ENCODE data around the gene PRAC1. TPM values are rescaled to one million over a fixed set of nuclear protein-coding genes. Genes with fewer than 3 reads are reported as not detected.
A peak's percentile ranks its signal among the peaks of the same experiment; 100 is the strongest.

Gene PRAC1
- total RNA-seq, 8 experiments from 2014 or later, result not detected

- Histone ChIP-seq H3K4me1 (replicated peaks in 1 of 2) (no peaks in the 10 kb centered on the region), H3K4me3 (no peak overlapping the region), H3K27ac (no peak overlapping the region)
- no peak for ATAC-seq (replicated peaks in 6 of 8)
- 0 to 85% (median 50%) methylated on average over 1 to 7 of the region's 10 CpGs; no CpG with 5 or more reads in 3 of the 10 experiments for WGBS, 10 experiments
- in situ Hi-C loops (cut with MboI; ENCODE audit: low pct_unique_long_range_greater_than_20kb in 2 of 9, low sequenced_read_pairs in 9 of 9, unreplicated experiment in 9 of 9), result loop anchor here in 2 of 9 experiments (25.0 kb wide), 1 partner anchor 185 kb away; the partner anchor contains the start of gene ATP5MC1 (in 2 of the 2)
Measured at GRCh38 chr17:48701864-48702532, 20.3 kb downstream of the PRAC1 start.

GRCh38 chr17:48693178-48693577, 29.1 kb downstream of the PRAC1 start:
- H3K4me3 ChIP-seq, result no peak overlapping the region
- 0 to 80% (median 7%) methylated on average over 1 of the region's 1 CpG for WGBS, 10 experiments
- H3K27ac ChIP-seq, result no peak overlapping the region
- in situ Hi-C loops (cut with MboI; ENCODE audit: low pct_unique_long_range_greater_than_20kb in 2 of 9, low sequenced_read_pairs in 9 of 9, unreplicated experiment in 9 of 9), result loop anchor here in 2 of 9 experiments (25.0 kb wide), 1 partner anchor 194 kb away; the partner anchor contains the start of gene ATP5MC1 (in 2 of the 2)
- no peak for ATAC-seq (replicated peaks in 6 of 8)
- no peaks in the 10 kb centered on the region for H3K4me1 ChIP-seq (replicated peaks in 1 of 2)

- in situ Hi-C loops (cut with MboI; ENCODE audit: low pct_unique_long_range_greater_than_20kb in 2 of 9, low sequenced_read_pairs in 9 of 9, unreplicated experiment in 9 of 9), result loop anchor here in 2 of 9 experiments (25.0 kb wide), 1 partner anchor 195 kb away; the partner anchor contains the start of gene ATP5MC1 (in 2 of the 2)
- Histone ChIP-seq H3K4me1 (replicated peaks in 1 of 2) (no peaks in the 10 kb centered on the region), H3K27ac (no peak overlapping the region), H3K4me3 (no peak overlapping the region)
- 0 to 86% (median 54%) methylated on average over 1 of the region's 1 CpG; no CpG with 5 or more reads in 1 of the 10 experiments for WGBS, 10 experiments
- ATAC-seq (replicated peaks in 6 of 8), result no peak
Measured at GRCh38 chr17:48692049-48692448, 30.3 kb downstream of the PRAC1 start.

- Histone ChIP-seq H3K27ac (no peak overlapping the region), H3K4me3 (no peak overlapping the region), H3K4me1 (replicated peaks in 1 of 2) (no peaks in the 10 kb centered on the region)
- ATAC-seq (replicated peaks in 6 of 8), result no peak
- 71 to 96% (median 81%) methylated on average over 1 to 5 of the region's 5 CpGs; no CpG with 5 or more reads in 1 of the 10 experiments for WGBS, 10 experiments
- in situ Hi-C loops (cut with MboI; ENCODE audit: low pct_unique_long_range_greater_than_20kb in 2 of 9, low sequenced_read_pairs in 9 of 9, unreplicated experiment in 9 of 9), result loop anchor here in 2 of 9 experiments (25.0 kb wide), 1 partner anchor 197 kb away; the partner anchor contains the start of gene ATP5MC1 (in 2 of the 2)
Measured at GRCh38 chr17:48690655-48691054, 31.7 kb downstream of the PRAC1 start.

- in situ Hi-C loops (cut with MboI; ENCODE audit: low pct_unique_long_range_greater_than_20kb in 2 of 9, low sequenced_read_pairs in 9 of 9, unreplicated experiment in 9 of 9), result loop anchor here in 2 of 9 experiments (25.0 kb wide), 1 partner anchor 206 kb away; the partner anchor contains the start of gene ATP5MC1 (in 2 of the 2)
- Histone ChIP-seq H3K4me1 (replicated peaks in 1 of 2) (no peaks in the 10 kb centered on the region), H3K27ac (no peak overlapping the region), H3K4me3 (no peak overlapping the region)
- WGBS, 10 experiments, result 50 to 100% (median 81%) methylated on average over 1 of the region's 1 CpG
- no peak for ATAC-seq (replicated peaks in 6 of 8)
Measured at GRCh38 chr17:48681609-48682008, 40.7 kb downstream of the PRAC1 start.

- H3K4me3 ChIP-seq, result no peak overlapping the region
- ATAC-seq (replicated peaks in 6 of 8), result no peak
- in situ Hi-C loops (cut with MboI; ENCODE audit: low pct_unique_long_range_greater_than_20kb in 2 of 9, low sequenced_read_pairs in 9 of 9, unreplicated experiment in 9 of 9), result loop anchor here in 3 of 9 experiments (10.0 to 25.0 kb wide), 2 partner anchors 105 to 208 kb away; partner anchors contain the start of gene ATP5MC1 (in 2 of the 3)
- WGBS, 10 experiments, result 35 to 100% (median 63%) methylated on average over 1 to 5 of the region's 5 CpGs
- no peak overlapping the region for H3K27ac ChIP-seq
- H3K4me1 ChIP-seq (replicated peaks in 1 of 2), result no peaks in the 10 kb centered on the region
Measured at GRCh38 chr17:48679385-48680096, 42.8 kb downstream of the PRAC1 start.

- no peak overlapping the region for H3K4me3 ChIP-seq
- peak; percentile 58 to 99 (median 84) for ATAC-seq (replicated peaks in 6 of 8)
- no peak overlapping the region for H3K27ac ChIP-seq
- H3K4me1 ChIP-seq (replicated peaks in 1 of 2), result no peaks in the 10 kb centered on the region
- WGBS, 10 experiments, result 0 to 100% (median 44%) methylated on average over 1 to 6 of the region's 41 CpGs; no CpG with 5 or more reads in 2 of the 10 experiments
- in situ Hi-C loops (cut with MboI; ENCODE audit: low pct_unique_long_range_greater_than_20kb in 2 of 9, low sequenced_read_pairs in 9 of 9, unreplicated experiment in 9 of 9), result loop anchor here in 3 of 9 experiments (10.0 to 25.0 kb wide), 2 partner anchors 106 to 209 kb away; partner anchors contain the start of gene ATP5MC1 (in 2 of the 3)
Measured at GRCh38 chr17:48678141-48678971, 44.0 kb downstream of the PRAC1 start.

- Histone ChIP-seq H3K4me3 (no peak overlapping the region), H3K4me1 (replicated peaks in 1 of 2) (no peaks in the 10 kb centered on the region), H3K27ac (no peak overlapping the region)
- in situ Hi-C loops (cut with MboI; ENCODE audit: low pct_unique_long_range_greater_than_20kb in 2 of 9, low sequenced_read_pairs in 9 of 9, unreplicated experiment in 9 of 9), result loop anchor here in 3 of 9 experiments (10.0 to 25.0 kb wide), 2 partner anchors 108 to 210 kb away; partner anchors contain the start of gene ATP5MC1 (in 2 of the 3)
- no peak for ATAC-seq (replicated peaks in 6 of 8)
- WGBS, 10 experiments, result 64 to 100% (median 80%) methylated on average over 1 to 4 of the region's 6 CpGs; no CpG with 5 or more reads in 7 of the 10 experiments
Measured at GRCh38 chr17:48676963-48677558, 45.3 kb downstream of the PRAC1 start.

- Histone ChIP-seq H3K4me1 (replicated peaks in 1 of 2) (no peaks in the 10 kb centered on the region), H3K4me3 (no peak overlapping the region), H3K27ac (no peak overlapping the region)
- 50 to 88% (median 57%) methylated on average over 1 to 2 of the region's 2 CpGs; no CpG with 5 or more reads in 1 of the 10 experiments for WGBS, 10 experiments
- in situ Hi-C loops (cut with MboI; ENCODE audit: low pct_unique_long_range_greater_than_20kb in 2 of 9, low sequenced_read_pairs in 9 of 9, unreplicated experiment in 9 of 9), result loop anchor here in 3 of 9 experiments (10.0 to 25.0 kb wide), 2 partner anchors 112 to 215 kb away; partner anchors contain the start of gene ATP5MC1 (in 2 of the 3)
- no peak for ATAC-seq (replicated peaks in 6 of 8)
Measured at GRCh38 chr17:48672340-48672739, 50.0 kb downstream of the PRAC1 start.
